Measurements from ENCODE around the gene NEMF. TPM values are rescaled to one million over a fixed set of nuclear protein-coding genes. Genes with fewer than 3 reads are reported as not detected.
"Not testable (repeated sequence)": the region's sequence is repeated elsewhere in the genome, so short reads cannot be mapped to it uniquely, and the experiment has no call there.

Gene NEMF
- total RNA-seq, 1 donor from 2014 or later = 41.3 TPM

DNA sequence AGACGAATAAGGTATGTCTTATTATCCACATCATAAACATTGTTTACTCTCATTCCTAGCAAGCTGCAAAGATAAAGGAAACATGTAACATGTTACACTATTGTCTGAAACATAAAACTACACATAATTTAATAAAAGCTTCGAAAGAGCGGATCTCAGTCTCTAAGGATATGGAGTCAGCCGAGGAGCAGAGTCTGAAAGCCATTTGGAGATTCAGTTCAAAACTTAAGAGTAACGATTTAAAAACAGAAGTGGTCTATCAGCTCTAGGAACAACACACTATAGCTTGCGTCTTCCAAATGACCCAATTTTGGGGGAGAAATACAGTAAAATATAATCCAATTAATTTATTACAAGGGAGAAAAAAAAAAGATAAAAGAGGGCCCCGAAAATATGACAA, 775 bp downstream of the NEMF start:
- DNase-seq (ENCODE audit: low read depth) = no peak
- no peak for TF ChIP-seq CTCF (conservative IDR thresholded peaks at IDR 0.05; ENCODE audit: low read depth, low read length)
- H3K4me3 ChIP-seq (ENCODE audit: low read depth, low read length) = peak overlapping the region; percentile 95

- H3K4me3 ChIP-seq (ENCODE audit: low read depth, low read length) = no peak overlapping the region
- no peak for DNase-seq (ENCODE audit: low read depth)
- TF ChIP-seq CTCF (conservative IDR thresholded peaks at IDR 0.05; ENCODE audit: low read depth, low read length) = no peak
These were observed 3.3 kb downstream of the NEMF start for GRCh38 chr14:49849213-49849847.

- DNase-seq (ENCODE audit: low read depth) = no peak
- TF ChIP-seq CTCF (conservative IDR thresholded peaks at IDR 0.05; ENCODE audit: low read depth, low read length) = no peak
- no peak overlapping the region for H3K4me3 ChIP-seq (ENCODE audit: low read depth, low read length)
These were observed 23.9 kb downstream of the NEMF start for GRCh38 chr14:49828640-49829039.

DNA sequence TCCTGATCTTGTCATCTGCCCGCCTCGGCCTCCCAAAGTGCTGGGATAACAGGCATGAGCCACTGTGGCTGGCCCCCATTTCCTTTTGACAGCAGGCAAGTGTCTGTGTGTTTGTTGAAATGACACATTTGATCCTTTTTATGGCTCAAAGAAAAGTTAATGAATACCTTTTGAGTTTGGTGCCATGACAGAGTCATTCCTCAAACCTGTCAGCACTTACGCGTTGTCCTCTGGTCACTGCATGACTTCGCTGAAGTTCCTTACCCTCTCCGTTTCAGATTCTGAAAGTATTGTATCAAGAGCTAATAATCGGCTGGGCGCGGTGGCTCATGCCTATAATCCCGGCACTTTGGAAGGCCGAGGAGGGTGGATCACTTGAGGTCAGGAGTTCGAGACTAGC, 32.4 kb downstream of the NEMF start:
- H3K4me3 ChIP-seq (ENCODE audit: low read depth, low read length) = no peak overlapping the region
- DNase-seq (ENCODE audit: low read depth) = no peak
- TF ChIP-seq CTCF (conservative IDR thresholded peaks at IDR 0.05; ENCODE audit: low read depth, low read length) = no peak

- no peak overlapping the region for H3K4me3 ChIP-seq (ENCODE audit: low read depth, low read length)
- no peak for DNase-seq (ENCODE audit: low read depth)
- no peak for TF ChIP-seq CTCF (conservative IDR thresholded peaks at IDR 0.05; ENCODE audit: low read depth, low read length)
These were observed 35.7 kb downstream of the NEMF start for GRCh38 chr14:49816844-49817243.

- H3K4me3 ChIP-seq (ENCODE audit: low read depth, low read length); DNase-seq (ENCODE audit: low read depth): not testable (repeated sequence)
These were observed 36.5 kb downstream of the NEMF start for GRCh38 chr14:49816118-49816517.

- no peak for DNase-seq (ENCODE audit: low read depth)
- H3K4me3 ChIP-seq (ENCODE audit: low read depth, low read length) = no peak overlapping the region
- no peak for TF ChIP-seq CTCF (conservative IDR thresholded peaks at IDR 0.05; ENCODE audit: low read depth, low read length)
These were observed 43.8 kb downstream of the NEMF start for GRCh38 chr14:49808780-49809179.
